ENCODE results near the gene JADE1. TPM values are rescaled to one million over a fixed set of nuclear protein-coding genes. Genes with fewer than 3 reads are reported as not detected.

Gene JADE1
- total RNA-seq, 1 experiment from 2014 or later, result 192 TPM

DNA sequence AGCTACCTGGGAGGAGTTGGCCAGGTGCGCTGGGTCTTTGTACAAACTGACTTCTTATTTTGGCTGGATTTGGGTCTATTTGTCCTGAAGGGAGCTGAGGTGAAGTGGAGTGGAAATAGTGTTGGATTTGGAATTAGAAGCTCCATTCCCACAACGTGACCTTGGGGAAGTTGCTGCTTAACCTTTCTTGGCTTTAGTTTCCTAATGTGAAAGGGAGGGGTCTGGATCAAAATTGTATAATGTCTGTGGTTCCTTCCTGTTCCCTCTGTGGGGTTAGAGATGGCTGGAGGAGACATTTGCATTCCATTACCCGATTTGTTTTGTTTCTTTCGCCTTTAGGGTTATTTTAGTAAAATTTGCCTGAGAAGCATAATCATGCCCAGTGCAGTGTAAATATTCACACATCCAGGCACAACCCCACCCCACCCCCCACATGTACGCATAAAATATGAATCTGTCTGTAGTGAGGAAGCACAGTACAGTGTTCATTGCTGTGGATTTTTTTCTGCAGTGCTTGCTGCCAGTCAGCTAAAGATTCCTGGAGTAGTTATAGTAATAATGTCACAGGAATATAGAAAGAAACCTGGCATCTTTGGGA lies 21.5 kb downstream of the JADE1 start:
- no peaks in the 10 kb centered on the region for H4K20me1 ChIP-seq (ENCODE audit: control insufficient read depth, insufficient read depth, insufficient read length)

More for the DNA sequence above, 21.5 kb downstream of the JADE1 start:
- H3K23ac ChIP-seq (ENCODE audit: insufficient read length, low read depth, low read length), result no peak overlapping the region
- H3K27me3 ChIP-seq (ENCODE audit: insufficient read depth, low read length), result no peaks in the 10 kb centered on the region
- peaks cover 25% of the 10 kb centered on the region for H3K4me1 ChIP-seq (ENCODE audit: insufficient read depth, low read length)
- H2AFZ ChIP-seq (ENCODE audit: low read length), result no peak overlapping the region
- WGBS (ENCODE audit: extremely low coverage, insufficient read length, low lambda C conversion rate), result no CpG with 5 or more reads among the region's 5 CpGs
- no peak overlapping the region for H3K56ac ChIP-seq (ENCODE audit: insufficient read length, low read depth, low read length)
- H3K27ac ChIP-seq (ENCODE audit: insufficient read length, low read depth, low read length), result no peak overlapping the region
- no peak overlapping the region for H2AK5ac ChIP-seq (ENCODE audit: insufficient read length, low read length)
- TF ChIP-seq CTCF (conservative IDR thresholded peaks at IDR 0.05), result no peak
- H3K4me1 Mint-ChIP-seq, result peaks cover 81 to 85% of the 10 kb centered on the region in 2 experiments
- no peak overlapping the region for H2BK12ac ChIP-seq (ENCODE audit: insufficient read length, low read depth, low read length)
- no peaks in the 10 kb centered on the region for H3K23me2 ChIP-seq (ENCODE audit: insufficient read length, low read depth, low read length, poor library complexity, severe bottlenecking)
- no peak overlapping the region for H2BK20ac ChIP-seq (ENCODE audit: low read depth, low read length, poor library complexity, severe bottlenecking)
- no peak overlapping the region for H3K9ac ChIP-seq (ENCODE audit: extremely low read depth, insufficient read length, low read length)
- no peaks in the 10 kb centered on the region; the same call in 1 of the 2 replicates for H3K27me3 Mint-ChIP-seq (ENCODE audit: low read depth)
- H4K8ac ChIP-seq (replicated peaks; ENCODE audit: insufficient read length, low read depth, low read length), result no peak overlapping the region
- H2BK15ac ChIP-seq (ENCODE audit: low read depth, low read length), result no peak overlapping the region
- H3T11ph ChIP-seq (ENCODE audit: low read length), result no peak overlapping the region
- H3K4me2 ChIP-seq (ENCODE audit: insufficient read depth, insufficient read length, low read length), result peak overlapping the region; percentile 7
- H3K79me2 ChIP-seq (ENCODE audit: insufficient read depth, low read length), result peaks cover 94% of the 10 kb centered on the region
- peaks cover 31 to 71% (median 67%) of the 10 kb centered on the region in 3 experiments; a peak in 6 of 7 replicates for H3K36me3 Mint-ChIP-seq (ENCODE audit: insufficient read depth in 1 of 3, low read depth in 3 of 3)
- H4K5ac ChIP-seq (ENCODE audit: insufficient read length, low read depth, low read length), result no peak overlapping the region
- no peak overlapping the region for H3K18ac ChIP-seq (ENCODE audit: insufficient read length, low read depth, low read length)
- no peaks in the 10 kb centered on the region for H3K79me1 ChIP-seq (ENCODE audit: insufficient read depth, low read depth, low read length, poor library complexity, severe bottlenecking)
- no peak overlapping the region for H3K4ac ChIP-seq (ENCODE audit: low read depth, low read length)
- H4K91ac ChIP-seq (ENCODE audit: insufficient read length, low read depth, low read length), result no peak overlapping the region
- no peak overlapping the region for H2BK120ac ChIP-seq (ENCODE audit: low read depth, low read length, poor library complexity, severe bottlenecking)
- no peak for DNase-seq
- peak overlapping the region; percentile 35 to 40; a peak in 4 of 5 replicates for H3K4me3 Mint-ChIP-seq
- H3K9me3 ChIP-seq (ENCODE audit: control insufficient read depth, low read depth, low read length), result no peaks in the 10 kb centered on the region
- H3K14ac ChIP-seq (ENCODE audit: insufficient read depth, low read length), result no peak overlapping the region; the same call in 1 of the 2 replicates
- H2BK5ac ChIP-seq (ENCODE audit: insufficient read length, low read length), result no peak overlapping the region
- no peaks in the 10 kb centered on the region for H3K9me3 Mint-ChIP-seq
- H3K27ac Mint-ChIP-seq, result peak overlapping the region; percentile 71 to 94 (median 93)

Measured in H9 (cell line).